Osteocyte (in vitro differentiated cells): Measurements from ENCODE around the gene FAM193B. TPM values are rescaled to one million over a fixed set of nuclear protein-coding genes. Genes with fewer than 3 reads are reported as not detected.

ENCODE experiments used
- DNase-seq: peaks from one replicate; pipeline ENCODE4 v3.0.0; 2021; ENCODE audit warnings: mixed read lengths; ENCODE audit not compliant: unreplicated experiment; ENCODE audit errors: extremely low spot score
- H3K27ac Mint-ChIP-seq: one replicate; pipeline ENCODE4 v1.8.0; 2021; ENCODE audit warnings: mild to moderate bottlenecking, mixed read lengths; ENCODE audit not compliant: unreplicated experiment
- H3K27me3 Mint-ChIP-seq: one replicate; pipeline ENCODE4 v1.8.0; 2021; ENCODE audit warnings: mixed read lengths; ENCODE audit not compliant: unreplicated experiment
- H3K36me3 Mint-ChIP-seq: one replicate; pipeline ENCODE4 v1.8.0; 2021; ENCODE audit warnings: mixed read lengths; ENCODE audit not compliant: unreplicated experiment
- H3K4me1 Mint-ChIP-seq: one replicate; pipeline ENCODE4 v1.8.0; 2021; ENCODE audit warnings: mixed read lengths; ENCODE audit not compliant: unreplicated experiment
- H3K4me3 Mint-ChIP-seq: one replicate; pipeline ENCODE4 v1.8.0; 2021; ENCODE audit warnings: mild to moderate bottlenecking, moderate library complexity, mixed read lengths; ENCODE audit not compliant: unreplicated experiment
- H3K9me3 Mint-ChIP-seq: one replicate; pipeline ENCODE4 v1.8.0; 2021; ENCODE audit warnings: mixed read lengths; ENCODE audit not compliant: unreplicated experiment
- CTCF ChIP-seq: fragments of 200-600 bp; sonication (generic); IDR thresholded peaks from 2 replicates; pipeline ENCODE4 v1.5.0; 2021; ENCODE audit warnings: antibody characterized with exemption, mild to moderate bottlenecking, moderate library complexity
- total RNA-seq: library from RNA; stranded (reverse); gene quantifications from 2 replicates; pipeline ENCODE4 v1.2.1, GENCODE V29; 2021

FAM193B gene
- total RNA-seq, 1 donor from 2014 or later = 97.2 TPM

GRCh38 chr5:177524539-177524900 lies 29.8 kb downstream of the FAM193B start:
- Mint-ChIP-seq H3K9me3 (no peaks in the 10 kb centered on the region), H3K4me3 (no peak overlapping the region), H3K27ac (no peak overlapping the region), H3K4me1 (peaks cover 8% of the 10 kb centered on the region), H3K27me3 (no peaks in the 10 kb centered on the region), H3K36me3 (peaks cover 29% of the 10 kb centered on the region)
- no peak for DNase-seq
- no peak for TF ChIP-seq CTCF

DNA sequence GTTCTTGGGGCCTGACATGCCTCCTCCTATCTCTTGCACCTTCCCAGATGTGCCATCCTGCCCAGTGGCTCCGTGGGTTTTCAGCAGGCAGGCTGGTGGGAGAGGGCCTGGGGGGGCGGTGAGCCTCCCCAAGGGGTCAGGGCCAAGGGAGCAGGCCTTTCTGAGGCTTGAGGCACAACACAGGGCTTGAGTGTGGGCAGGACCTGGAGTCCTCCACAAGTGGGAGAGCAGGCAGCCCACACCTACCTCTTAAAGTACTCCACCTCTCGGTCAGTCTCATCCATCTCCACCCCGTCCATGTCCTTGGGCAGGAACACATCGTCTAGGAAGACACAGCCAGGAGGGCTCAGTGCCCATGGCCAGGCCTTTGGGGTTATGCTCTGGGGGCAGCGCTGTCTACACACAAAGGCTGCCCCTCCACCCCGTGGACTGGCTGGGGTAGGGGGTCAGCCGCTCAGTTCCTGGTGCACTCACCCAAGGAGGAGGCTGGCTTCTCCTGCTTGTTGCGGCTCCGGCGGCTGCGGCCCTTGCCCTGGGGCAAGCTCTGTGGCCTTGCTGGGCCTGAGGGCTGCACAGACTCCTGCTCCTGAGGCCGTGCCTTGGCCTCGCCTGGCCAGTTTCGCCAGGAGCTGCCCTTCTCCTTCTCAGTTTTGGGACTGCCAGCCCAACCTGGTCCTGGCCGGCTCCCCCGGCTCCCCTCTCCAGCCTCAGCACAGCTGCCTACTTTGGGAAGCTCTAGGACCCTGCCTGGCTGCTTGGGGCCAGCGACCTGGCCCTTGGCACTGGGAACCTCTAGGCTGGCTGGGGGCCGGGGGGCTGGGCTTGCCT lies 30.4 kb downstream of the FAM193B start:
- H3K9me3 Mint-ChIP-seq = no peaks in the 10 kb centered on the region
- H3K4me1 Mint-ChIP-seq = peaks cover 12% of the 10 kb centered on the region

GRCh38 chr5:177520916-177521513 lies 33.3 kb downstream of the FAM193B start:
- no peak overlapping the region for H3K27ac Mint-ChIP-seq
- no peak overlapping the region for H3K4me3 Mint-ChIP-seq
- no peak for DNase-seq
- peak; percentile 25 for TF ChIP-seq CTCF
- H3K4me1 Mint-ChIP-seq = peaks cover 24% of the 10 kb centered on the region
- H3K36me3 Mint-ChIP-seq = peaks cover 27% of the 10 kb centered on the region
- no peaks in the 10 kb centered on the region for H3K9me3 Mint-ChIP-seq
- H3K27me3 Mint-ChIP-seq = no peaks in the 10 kb centered on the region

More for the DNA sequence above, 30.4 kb downstream of the FAM193B start:
- no peak overlapping the region for H3K4me3 Mint-ChIP-seq
- no peak overlapping the region for H3K27ac Mint-ChIP-seq
- no peaks in the 10 kb centered on the region for H3K27me3 Mint-ChIP-seq
- H3K36me3 Mint-ChIP-seq = peaks cover 27% of the 10 kb centered on the region
- no peak for DNase-seq
- TF ChIP-seq CTCF = no peak

DNA sequence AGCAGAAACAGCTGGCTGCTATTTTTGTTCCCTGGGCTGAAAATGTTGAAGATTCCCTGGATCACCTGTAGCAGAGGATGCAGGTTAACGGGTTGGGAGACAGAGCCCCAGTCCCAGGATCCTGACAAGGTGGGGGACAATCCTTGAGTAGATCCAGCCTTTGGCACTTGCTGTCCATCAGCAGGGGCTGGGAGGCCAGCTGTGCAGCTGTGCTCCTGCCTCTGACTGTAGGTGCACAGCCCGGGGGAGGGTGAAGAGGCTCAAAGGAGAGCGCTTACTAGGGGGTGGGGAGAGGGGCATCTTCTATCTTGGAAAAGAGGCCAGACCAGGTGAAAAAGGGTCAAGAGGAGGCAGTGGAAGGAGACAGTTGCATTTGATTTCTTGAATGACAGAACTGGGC lies 34.1 kb downstream of the FAM193B start:
- no peaks in the 10 kb centered on the region for H3K27me3 Mint-ChIP-seq
- DNase-seq = no peak
- no peak overlapping the region for H3K4me3 Mint-ChIP-seq
- TF ChIP-seq CTCF = no peak
- H3K36me3 Mint-ChIP-seq = peaks cover 28% of the 10 kb centered on the region
- no peak overlapping the region for H3K27ac Mint-ChIP-seq
- H3K4me1 Mint-ChIP-seq = peaks cover 31% of the 10 kb centered on the region
- H3K9me3 Mint-ChIP-seq = no peaks in the 10 kb centered on the region

- Mint-ChIP-seq H3K27me3 (no peaks in the 10 kb centered on the region), H3K4me1 (peaks cover 33% of the 10 kb centered on the region), H3K9me3 (no peaks in the 10 kb centered on the region), H3K36me3 (peaks cover 29% of the 10 kb centered on the region), H3K4me3 (no peak overlapping the region), H3K27ac (peak overlapping the region; percentile 59)
- no peak for DNase-seq
- no peak for TF ChIP-seq CTCF
These were observed 34.7 kb downstream of the FAM193B start for GRCh38 chr5:177519463-177520235.
